BLaER1 treated with 17β-estradiol and CSF1 and Interleukin-3, amounts not matched to agents 10 nM and 100 nM (cell line): ENCODE results near the gene GSTM5.
"Not testable (repeated sequence)": the region's sequence is repeated elsewhere in the genome, so short reads cannot be mapped to it uniquely, and the experiment has no call there.

Experiments
- H3K27ac ChIP-seq, 11 experiments: shearing (Covaris generic); formaldehyde crosslinking; 2 replicates each; pipeline ENCODE4 v1.8.1; 2022
- H3K27me3 ChIP-seq, 11 experiments: shearing (Covaris generic); formaldehyde crosslinking; 2 replicates each; pipeline ENCODE4 v1.8.1; 2022
- H3K36me3 ChIP-seq, 11 experiments: shearing (Covaris generic); formaldehyde crosslinking; 2 replicates each; pipeline ENCODE4 v1.8.1; 2022
- H3K4me1 ChIP-seq, 10 experiments: shearing (Covaris generic); formaldehyde crosslinking; 2 replicates each; pipeline ENCODE4 v1.8.1; 2022
- H3K4me2 ChIP-seq, 11 experiments: shearing (Covaris generic); formaldehyde crosslinking; 2 replicates each; pipeline ENCODE4 v1.8.1; 2022
- H3K4me3 ChIP-seq, 10 experiments: shearing (Covaris generic); formaldehyde crosslinking; 2 replicates each; pipeline ENCODE4 v1.8.1; 2022
- H3K9ac ChIP-seq, 11 experiments: shearing (Covaris generic); formaldehyde crosslinking; 2 replicates each; pipeline ENCODE4 v1.8.1; 2022
- H3K9me3 ChIP-seq, 11 experiments: shearing (Covaris generic); formaldehyde crosslinking; replicated peaks in 1 of 11; 2 replicates each; pipeline ENCODE4 v1.8.1; 2022
- H4K20me1 ChIP-seq, 11 experiments: shearing (Covaris generic); formaldehyde crosslinking; 2 replicates each; pipeline ENCODE4 v1.8.1; 2022
- Cebpa-rat ChIP-seq, 11 experiments: shearing (Covaris generic); IDR thresholded peaks; 2 replicates each; pipeline ENCODE4 v1.8.1; 2022

The GSTM5 gene

DNA sequence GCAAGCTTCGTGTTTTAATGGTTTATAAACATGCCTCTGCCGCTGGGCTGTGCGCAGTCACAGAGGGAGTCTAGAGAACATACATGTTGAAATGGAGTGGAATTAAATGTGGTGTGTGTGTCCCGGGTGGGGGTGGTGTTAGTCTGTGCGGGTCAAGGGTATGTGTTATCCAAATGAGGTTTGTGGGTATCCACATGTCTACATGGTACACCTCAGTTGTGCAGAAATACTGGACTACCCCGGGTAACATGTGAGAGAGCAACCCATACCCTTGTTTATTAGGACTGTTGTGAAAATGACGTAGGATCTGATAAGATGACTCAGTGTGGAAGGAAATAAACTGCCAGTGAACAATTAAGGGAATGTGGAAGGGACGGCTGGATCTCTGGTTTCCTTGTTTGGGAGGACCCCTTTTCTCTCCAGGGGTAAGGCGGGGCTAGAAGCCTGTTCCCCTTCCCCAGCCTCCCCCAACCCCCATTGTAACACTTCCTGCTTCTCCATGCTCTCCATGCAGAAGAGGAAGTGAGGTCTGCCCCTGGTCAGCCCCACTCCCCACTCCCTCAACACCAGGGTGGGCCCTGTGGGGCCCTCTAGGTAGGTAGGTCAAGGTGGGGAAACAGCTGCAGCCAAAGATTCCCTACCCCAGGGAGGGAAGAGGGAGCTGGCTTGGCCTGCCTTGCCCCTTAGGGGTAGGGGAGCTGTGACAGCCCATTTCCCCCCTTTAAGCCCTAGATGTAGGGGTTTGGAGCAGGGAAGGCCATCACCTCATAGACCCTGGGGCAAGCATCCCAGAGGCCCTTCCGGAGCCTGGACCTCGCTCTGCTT, 51.0 kb downstream of the GSTM5 start:
- H4K20me1 ChIP-seq = no peaks in the 10 kb centered on the region
- no peaks in the 10 kb centered on the region for H3K36me3 ChIP-seq
- peak overlapping the region in 6 of 11 experiments; percentile 35 to 69 (median 59); a peak in 12 of 22 replicates for H3K9ac ChIP-seq
- H3K27ac ChIP-seq = peak overlapping the region in 10 of 11 experiments; percentile 34 to 94 (median 78); a peak in 20 of 22 replicates
- TF ChIP-seq Cebpa-rat (IDR thresholded peaks at IDR 0.05) = no peak
- H3K4me1 ChIP-seq = peaks cover 5 to 33% (median 19%) of the 10 kb centered on the region in 10 experiments; a peak in 19 of 20 replicates
- H3K9me3 ChIP-seq = no peaks in the 10 kb centered on the region
- no peak overlapping the region for H3K4me3 ChIP-seq
- peak overlapping the region; percentile 24 to 95 (median 65); a peak in 20 of 22 replicates for H3K4me2 ChIP-seq
- no peaks in the 10 kb centered on the region for H3K27me3 ChIP-seq

- no peak for TF ChIP-seq Cebpa-rat (IDR thresholded peaks at IDR 0.05)
- Histone ChIP-seq H4K20me1 (no peaks in the 10 kb centered on the region), H3K4me1 (peaks cover 5 to 33% (median 19%) of the 10 kb centered on the region in 10 experiments; a peak in 19 of 20 replicates), H3K4me2 (peak within 1 kb of the TSS; percentile 24 to 95 (median 65); a peak in 20 of 22 replicates), H3K27ac (peak within 1 kb of the TSS in 10 of 11 experiments; percentile 34 to 94 (median 78); a peak in 20 of 22 replicates), H3K4me3 (no peak within 1 kb of the TSS), H3K9me3 (no peaks in the 10 kb centered on the region), H3K9ac (peak within 1 kb of the TSS in 6 of 11 experiments; percentile 35 to 69 (median 59); a peak in 12 of 22 replicates), H3K36me3 (no peaks in the 10 kb centered on the region), H3K27me3 (no peaks in the 10 kb centered on the region)
Observed at GRCh38 chr1:109763646-109764415, 51.8 kb downstream of the GSTM5 start, which contains the start of gene EPS8L3. TSS of gene EPS8L3 (minus strand) at chr1:109763923. CDS start at chr1:109761749, 2,174 bp downstream.

DNA sequence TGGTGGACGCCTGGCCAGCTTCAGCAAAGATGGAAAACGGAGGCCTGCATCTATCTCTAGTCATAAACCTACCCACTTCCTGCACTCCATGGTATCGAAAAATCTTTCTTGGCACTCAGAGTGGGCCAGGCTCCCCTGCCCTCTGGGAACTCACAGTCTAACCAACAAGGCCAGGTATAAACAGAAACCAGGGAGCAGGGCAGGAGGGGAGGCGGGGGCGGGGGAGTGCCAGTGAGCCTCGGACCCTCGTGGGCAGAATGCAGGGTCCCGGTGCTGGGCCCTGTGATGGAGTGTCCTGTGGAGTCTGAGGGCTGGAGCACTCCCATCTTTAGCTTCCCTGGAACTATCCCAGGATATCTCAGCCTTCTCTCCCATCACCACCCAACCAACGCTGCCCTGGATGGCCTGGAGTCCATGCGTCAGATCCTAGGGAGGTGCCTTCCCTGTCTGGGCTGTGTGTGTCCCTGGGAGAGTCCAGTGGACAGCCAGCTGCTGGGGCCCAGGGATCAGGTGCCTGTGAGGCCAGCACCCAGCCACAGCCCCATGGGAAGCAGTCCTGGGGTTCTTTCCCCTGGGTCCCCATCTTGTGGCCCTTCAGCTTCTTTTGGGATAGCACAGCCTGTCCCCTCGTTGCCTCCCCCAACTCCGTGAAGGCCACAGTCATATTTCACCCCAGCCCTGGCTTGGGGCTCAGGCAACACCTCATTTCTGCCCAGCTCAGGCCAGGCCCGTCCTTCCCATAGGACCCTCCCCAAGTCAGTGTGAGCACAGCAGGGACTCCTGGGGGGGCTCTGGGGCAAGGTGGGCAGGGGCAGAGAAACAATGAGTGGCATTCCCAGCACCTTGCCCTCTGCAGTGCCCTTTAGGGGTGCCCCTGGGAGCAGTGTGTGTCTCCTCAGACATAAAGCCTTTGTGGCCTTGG, 52.8 kb downstream of the GSTM5 start:
- Histone ChIP-seq H3K4me2 (peak overlapping the region in 3 of 11 experiments; percentile 85 to 95 (median 90); a peak in 3 of 22 replicates), H3K9me3 (no peaks in the 10 kb centered on the region), H3K4me3 (no peak overlapping the region), H3K4me1 (peaks cover 5 to 33% (median 19%) of the 10 kb centered on the region in 10 experiments; a peak in 19 of 20 replicates), H3K36me3 (no peaks in the 10 kb centered on the region), H3K27ac (peak overlapping the region in 1 of 11 experiments; percentile 84; a peak in 1 of 22 replicates), H4K20me1 (no peaks in the 10 kb centered on the region), H3K9ac (no peak overlapping the region; a peak in 1 of 22 replicates), H3K27me3 (no peaks in the 10 kb centered on the region)
- no peak for TF ChIP-seq Cebpa-rat (IDR thresholded peaks at IDR 0.05)

DNA sequence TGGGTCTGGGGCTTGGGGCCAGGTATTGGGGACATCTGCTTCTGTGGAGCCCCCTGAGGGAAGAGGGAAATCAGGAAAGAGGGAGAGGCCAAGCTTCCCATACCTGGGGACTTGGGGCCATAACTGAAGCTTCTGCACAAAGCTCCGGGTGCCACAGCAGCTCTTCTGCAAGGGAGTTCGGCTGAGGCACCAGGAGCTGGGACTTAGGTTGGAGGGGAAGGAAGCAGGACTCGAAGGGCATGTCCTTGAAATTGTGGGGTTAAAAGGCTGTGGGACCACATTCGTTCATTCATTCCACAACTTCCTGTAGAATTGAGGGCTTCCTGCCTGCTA, 53.4 kb downstream of the GSTM5 start:
- no peak for TF ChIP-seq Cebpa-rat (IDR thresholded peaks at IDR 0.05)
- Histone ChIP-seq H3K9me3 (no peaks in the 10 kb centered on the region), H3K4me2 (no peak overlapping the region; a peak in 1 of 22 replicates), H3K27ac (no peak overlapping the region), H3K9ac (no peak overlapping the region), H3K4me1 (peaks cover 5 to 33% (median 19%) of the 10 kb centered on the region in 10 experiments; a peak in 19 of 20 replicates), H3K27me3 (no peaks in the 10 kb centered on the region), H3K4me3 (no peak overlapping the region), H4K20me1 (no peaks in the 10 kb centered on the region), H3K36me3 (no peaks in the 10 kb centered on the region)

GRCh38 chr1:109765896-109766615, 54.0 kb downstream of the GSTM5 start:
- Histone ChIP-seq H3K27me3 (no peaks in the 10 kb centered on the region), H3K9ac (no peak overlapping the region), H3K4me2 (no peak overlapping the region; a peak in 1 of 22 replicates), H3K9me3 (no peaks in the 10 kb centered on the region), H3K27ac (no peak overlapping the region), H4K20me1 (no peaks in the 10 kb centered on the region), H3K4me1 (peaks cover 6 to 33% (median 19%) of the 10 kb centered on the region in 10 experiments; a peak in 19 of 20 replicates), H3K4me3 (no peak overlapping the region), H3K36me3 (no peaks in the 10 kb centered on the region)
- TF ChIP-seq Cebpa-rat (IDR thresholded peaks at IDR 0.05) = no peak

- peaks cover 16 to 38% (median 26%) of the 10 kb centered on the region in 10 experiments for H3K4me1 ChIP-seq
- not testable (repeated sequence) for H3K4me2 ChIP-seq, H3K27me3 ChIP-seq, H3K4me3 ChIP-seq, H4K20me1 ChIP-seq, H3K27ac ChIP-seq, H3K9ac ChIP-seq, H3K36me3 ChIP-seq, H3K9me3 ChIP-seq
Observed at GRCh38 chr1:109766991-109767636, 55.1 kb downstream of the GSTM5 start.
